PC-9 (cell line): ENCODE results near the gene EPB41L4B.

ENCODE experiments used
- CTCF ChIP-seq: fragments of 200-600 bp; sonication (generic); conservative IDR thresholded peaks from 2 replicates; pipeline ENCODE4 v1.6.1; 2017; ENCODE audit warnings: mixed run types, antibody characterized with exemption, mild to moderate bottlenecking, moderate library complexity
- EZH2 ChIP-seq: fragments of 200-600 bp; sonication (generic); IDR thresholded peaks from 2 replicates; pipeline ENCODE4 v1.8.0; 2017; ENCODE audit warnings: antibody characterized with exemption, low read depth

- TF ChIP-seq CTCF: no peak
- TF ChIP-seq EZH2: no peak
Observed at GRCh38 chr9:109149089-109149488, 171.8 kb downstream of the EPB41L4B start.
